Neuronal stem cell (in vitro differentiated cells): ENCODE measurements around the gene MED25.

Experiments used
- DNase-seq: peaks from one replicate; pipeline ENCODE4 v3.0.0-alpha.2; 2013; ENCODE audit warnings: low spot score
- H2AFZ ChIP-seq: one replicate; pipeline ENCODE4 v1.6.1; 2013; ENCODE audit warnings: mild to moderate bottlenecking, low read length, inconsistent platforms
- H2AK5ac ChIP-seq: 2 replicates; pipeline ENCODE4 v1.6.1; 2013; ENCODE audit warnings: low read depth, mild to moderate bottlenecking, inconsistent platforms, low read length, moderate library complexity, mixed read lengths
- H2BK120ac ChIP-seq: 2 replicates; pipeline ENCODE4 v1.6.1; 2013; ENCODE audit warnings: low read depth, mild to moderate bottlenecking, inconsistent platforms, low read length, moderate library complexity, mixed read lengths
- H2BK12ac ChIP-seq: one replicate; pipeline ENCODE4 v1.6.1; 2013; ENCODE audit warnings: low read length, inconsistent platforms
- H2BK15ac ChIP-seq: 2 replicates; pipeline ENCODE4 v1.6.1; 2013; ENCODE audit warnings: mild to moderate bottlenecking, low read length, inconsistent platforms, mixed read lengths
- H2BK5ac ChIP-seq: one replicate; pipeline ENCODE4 v1.6.1; 2013; ENCODE audit warnings: inconsistent platforms, mild to moderate bottlenecking, low read length, moderate library complexity
- H3K14ac ChIP-seq: one replicate; pipeline ENCODE4 v1.6.1; 2013; ENCODE audit warnings: low read length, inconsistent platforms
- H3K18ac ChIP-seq: 2 replicates; pipeline ENCODE4 v1.6.1; 2013; ENCODE audit warnings: low read length, inconsistent platforms
- H3K23ac ChIP-seq: 2 replicates; pipeline ENCODE4 v1.6.1; 2013; ENCODE audit warnings: low read depth, mild to moderate bottlenecking, mixed read lengths, low read length, inconsistent platforms; ENCODE audit not compliant: poor library complexity
- H3K27ac ChIP-seq: replicated peaks from 3 replicates; pipeline ENCODE4 v1.5.1; 2013; ENCODE audit warnings: low read length, inconsistent platforms
- H3K27me3 ChIP-seq, 3 experiments: 2 replicates each; pipeline ENCODE4 v1.6.1; 2013; ENCODE audit warnings: low read length in 3 of 3, mild to moderate bottlenecking in 2 of 3, inconsistent platforms in 1 of 3, low read depth in 1 of 3, mixed read lengths in 1 of 3, moderate library complexity in 1 of 3; ENCODE audit not compliant: control insufficient read depth in 3 of 3, insufficient read depth in 3 of 3
- H3K36me3 ChIP-seq, 2 donors: replicated peaks in 1 of 2; 2 replicates each; pipeline ENCODE4 v1.6.1; 2013; ENCODE audit warnings: low read length in 2 of 2; ENCODE audit not compliant: control insufficient read depth in 2 of 2, insufficient read depth in 2 of 2
- H3K4ac ChIP-seq: 2 replicates; pipeline ENCODE4 v1.6.1; 2013; ENCODE audit warnings: inconsistent platforms, mild to moderate bottlenecking, low read length, moderate library complexity
- H3K4me1 ChIP-seq, 2 donors: 1 replicate in 1 of 2; 2 replicates in 1 of 2; pipeline ENCODE4 v1.6.1; 2013; ENCODE audit warnings: low read length in 2 of 2, low read depth in 1 of 2; ENCODE audit not compliant: control insufficient read depth in 2 of 2, insufficient read depth in 1 of 2
- H3K4me2 ChIP-seq: one replicate; pipeline ENCODE4 v1.6.1; 2013; ENCODE audit warnings: mild to moderate bottlenecking, low read length, inconsistent platforms; ENCODE audit not compliant: insufficient read depth, poor library complexity, severe bottlenecking
- H3K4me3 ChIP-seq, 2 donors: 2 replicates each; pipeline ENCODE4 v1.5.1; 2013; ENCODE audit warnings: low read length in 2 of 2, mild to moderate bottlenecking in 2 of 2, inconsistent platforms in 1 of 2, moderate library complexity in 1 of 2
- H3K79me1 ChIP-seq: one replicate; pipeline ENCODE4 v1.6.1; 2013; ENCODE audit warnings: low read depth, mild to moderate bottlenecking, inconsistent platforms, low read length, moderate library complexity
- H3K9ac ChIP-seq: one replicate; pipeline ENCODE4 v1.6.1; 2013; ENCODE audit warnings: mild to moderate bottlenecking, low read depth, low read length, inconsistent platforms; ENCODE audit not compliant: poor library complexity
- H3K9me3 ChIP-seq, 2 donors: replicated peaks in 1 of 2; 2 replicates each; pipeline versions ENCODE3 to v1.6.1; 2013; ENCODE audit warnings: low read length in 2 of 2, mild to moderate bottlenecking in 2 of 2, inconsistent platforms in 1 of 2, low read depth in 1 of 2, mixed read lengths in 1 of 2, moderate library complexity in 1 of 2; ENCODE audit not compliant: control insufficient read depth in 2 of 2, insufficient read depth in 1 of 2
- H4K8ac ChIP-seq: one replicate; pipeline ENCODE4 v1.6.1; 2013; ENCODE audit warnings: low read depth, mild to moderate bottlenecking, inconsistent platforms, low read length, moderate library complexity
- H4K91ac ChIP-seq: one replicate; pipeline ENCODE4 v1.6.1; 2013; ENCODE audit warnings: low read length, low read depth, mild to moderate bottlenecking, inconsistent platforms; ENCODE audit not compliant: poor library complexity
- WGBS, 2 donors: extraction: QIAGEN DNeasy Blood & Tissue Kit; methylation state at CpG; one replicate each; pipeline ENCODE4 v1.1.7; 2013; ENCODE audit warnings: missing lambda C conversion rate in 2 of 2, mixed read lengths in 1 of 2; ENCODE audit not compliant: insufficient read length in 2 of 2, insufficient replicate concordance in 1 of 2; ENCODE audit errors: extremely low coverage in 2 of 2; 5-methylcytosine and 5-hydroxymethylcytosine counted together

The MED25 gene

GRCh38 chr19:49851456-49852259, 33.6 kb downstream of the MED25 start:
- Histone ChIP-seq H3K4me1 (peaks cover 11 to 17% of the 10 kb centered on the region in 2 donors), H3K4me3 (peak overlapping the region; percentile 85 to 92), H3K18ac (peak overlapping the region; percentile 93), H3K79me1 (peaks cover 23% of the 10 kb centered on the region), H3K27ac (peak overlapping the region; percentile 98), H2BK12ac (no peak overlapping the region), H4K91ac (no peak overlapping the region), H4K8ac (no peak overlapping the region), H3K9me3 (peaks cover 6 to 13% of the 10 kb centered on the region in 2 donors), H3K27me3 (no peaks in the 10 kb centered on the region), H2BK15ac (peak overlapping the region; percentile 63), H3K9ac (peak overlapping the region; percentile 94), H3K4me2 (peak overlapping the region; percentile 82), H2AFZ (peak overlapping the region; percentile 96), H2BK5ac (peak overlapping the region; percentile 96), H3K14ac (peak overlapping the region; percentile 59), H2AK5ac (peak overlapping the region; percentile 93), H3K23ac (peak overlapping the region; percentile 94), H3K4ac (no peak overlapping the region), H3K36me3 (peaks cover 37 to 76% of the 10 kb centered on the region in 2 donors), H2BK120ac (no peak overlapping the region)
- no peak for DNase-seq
- WGBS, 2 donors: no CpG with 5 or more reads among the region's 78 CpGs

- Histone ChIP-seq H2BK5ac (no peak overlapping the region), H3K14ac (no peak overlapping the region), H2BK15ac (no peak overlapping the region), H2AFZ (no peak overlapping the region), H3K9ac (peak overlapping the region; percentile 14), H3K4me1 (peaks cover 11 to 17% of the 10 kb centered on the region in 2 donors), H2BK12ac (no peak overlapping the region), H3K27ac (no peak overlapping the region), H3K79me1 (peaks cover 23% of the 10 kb centered on the region), H3K27me3 (no peaks in the 10 kb centered on the region), H4K91ac (no peak overlapping the region), H3K4ac (no peak overlapping the region), H3K36me3 (peaks cover 46 to 84% of the 10 kb centered on the region in 2 donors), H3K9me3 (peaks cover 5 to 13% of the 10 kb centered on the region in 2 donors), H3K4me2 (peak overlapping the region; percentile 82), H4K8ac (no peak overlapping the region), H3K23ac (no peak overlapping the region), H3K4me3 (peak overlapping the region; percentile 85), H3K18ac (no peak overlapping the region), H2BK120ac (no peak overlapping the region), H2AK5ac (no peak overlapping the region)
- WGBS, 2 donors: no CpG with 5 or more reads among the region's 14 CpGs
- DNase-seq: no peak
Measured at GRCh38 chr19:49852631-49853126, 34.6 kb downstream of the MED25 start.

GRCh38 chr19:49853852-49854377, 35.8 kb downstream of the MED25 start:
- Histone ChIP-seq H3K27ac (no peak overlapping the region), H3K27me3 (no peaks in the 10 kb centered on the region), H3K4ac (no peak overlapping the region), H3K9me3 (peaks cover 4 to 7% of the 10 kb centered on the region in 2 donors), H3K14ac (no peak overlapping the region), H3K9ac (peak overlapping the region; percentile 37), H2BK15ac (no peak overlapping the region), H3K4me1 (peaks cover 11 to 17% of the 10 kb centered on the region in 2 donors), H3K4me3 (no peak overlapping the region), H2BK120ac (no peak overlapping the region), H3K18ac (no peak overlapping the region), H2BK5ac (peak overlapping the region; percentile 58), H4K91ac (peak overlapping the region; percentile 44), H2AFZ (no peak overlapping the region), H2BK12ac (no peak overlapping the region), H3K4me2 (no peak overlapping the region), H3K36me3 (peaks cover 58 to 84% of the 10 kb centered on the region in 2 donors), H3K23ac (no peak overlapping the region), H3K79me1 (peaks cover 23% of the 10 kb centered on the region), H2AK5ac (no peak overlapping the region), H4K8ac (no peak overlapping the region)
- no peak for DNase-seq
- no CpG with 5 or more reads among the region's 10 CpGs for WGBS, 2 donors
